Measurements from ENCODE around the gene CHGA. TPM values are rescaled to one million over a fixed set of nuclear protein-coding genes. Genes with fewer than 3 reads are reported as not detected.

Gene CHGA
- total and polyA plus RNA-seq, 7 donors = 0.04 to 0.87 (median 0.15) TPM; not detected in 3

DNA sequence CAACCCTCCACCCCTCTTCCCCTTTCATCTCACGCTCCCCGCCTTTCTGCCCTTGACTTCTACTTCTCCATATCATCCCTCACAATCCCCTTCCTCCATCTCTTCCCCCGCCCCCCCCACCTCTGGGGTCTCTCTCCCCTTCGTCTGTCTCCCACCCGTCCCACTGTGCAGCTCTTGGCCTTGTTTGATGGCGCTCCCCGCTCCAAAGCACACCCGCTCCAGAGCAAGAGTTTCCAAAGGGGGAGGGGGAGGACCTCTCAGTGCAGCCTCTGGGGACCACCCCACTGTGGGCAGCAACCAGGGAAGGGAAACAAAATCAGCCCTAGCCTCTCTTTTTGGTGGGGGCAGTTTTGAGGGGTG lies 774 bp downstream of the CHGA start:
- DNase-seq (no peak), ATAC-seq (no peak)
- intact Hi-C loops (cut with DNase I) = no loop called here
- TF ChIP-seq, protein P1, sequence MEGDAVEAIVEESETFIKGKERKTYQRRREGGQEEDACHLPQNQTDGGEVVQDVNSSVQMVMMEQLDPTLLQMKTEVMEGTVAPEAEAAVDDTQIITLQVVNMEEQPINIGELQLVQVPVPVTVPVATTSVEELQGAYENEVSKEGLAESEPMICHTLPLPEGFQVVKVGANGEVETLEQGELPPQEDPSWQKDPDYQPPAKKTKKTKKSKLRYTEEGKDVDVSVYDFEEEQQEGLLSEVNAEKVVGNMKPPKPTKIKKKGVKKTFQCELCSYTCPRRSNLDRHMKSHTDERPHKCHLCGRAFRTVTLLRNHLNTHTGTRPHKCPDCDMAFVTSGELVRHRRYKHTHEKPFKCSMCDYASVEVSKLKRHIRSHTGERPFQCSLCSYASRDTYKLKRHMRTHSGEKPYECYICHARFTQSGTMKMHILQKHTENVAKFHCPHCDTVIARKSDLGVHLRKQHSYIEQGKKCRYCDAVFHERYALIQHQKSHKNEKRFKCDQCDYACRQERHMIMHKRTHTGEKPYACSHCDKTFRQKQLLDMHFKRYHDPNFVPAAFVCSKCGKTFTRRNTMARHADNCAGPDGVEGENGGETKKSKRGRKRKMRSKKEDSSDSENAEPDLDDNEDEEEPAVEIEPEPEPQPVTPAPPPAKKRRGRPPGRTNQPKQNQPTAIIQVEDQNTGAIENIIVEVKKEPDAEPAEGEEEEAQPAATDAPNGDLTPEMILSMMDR (IDR thresholded peaks at IDR 0.05) = no peak
- H3K9me3 ChIP-seq = no peaks in the 10 kb centered on the region
- H3K4me3 ChIP-seq = no peak overlapping the region
- H3K4me1 ChIP-seq = no peaks in the 10 kb centered on the region
- 41 to 46% (median 45%) methylated on average over 7 to 8 of the region's 8 CpGs for WGBS, 3 donors
- peaks cover 0 to 13% (median 6%) of the 10 kb centered on the region in 3 donors for H3K27me3 ChIP-seq (ENCODE audit: insufficient read depth in 3 of 3, low read length in 2 of 3)
- no peaks in the 10 kb centered on the region for H3K36me3 ChIP-seq (ENCODE audit: insufficient read depth in 1 of 2, low read depth in 1 of 2)
- H3K27ac ChIP-seq = no peak overlapping the region

DNA sequence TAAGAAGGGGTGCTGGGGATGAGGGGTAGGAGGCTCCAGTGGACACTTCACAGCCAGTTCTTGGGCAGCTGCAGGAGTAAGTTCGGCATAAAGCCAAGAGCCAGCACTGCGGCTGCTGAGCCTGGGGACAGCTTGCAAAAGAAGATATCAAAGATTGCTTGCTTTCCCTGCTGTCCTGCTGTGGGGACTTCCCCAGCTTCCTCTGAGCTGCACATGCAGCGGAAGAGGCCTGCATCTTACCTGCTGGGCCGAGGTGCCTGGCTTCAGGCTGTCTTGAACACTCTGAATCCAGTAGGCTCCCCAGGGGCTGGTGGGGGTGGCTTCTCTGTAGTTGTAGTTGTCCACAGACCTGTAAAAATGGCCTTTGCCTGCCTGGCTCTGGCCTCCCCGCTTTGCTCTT lies 1.3 kb downstream of the CHGA start:
- TF ChIP-seq, protein P1 (IDR thresholded peaks at IDR 0.05) = no peak

DNA sequence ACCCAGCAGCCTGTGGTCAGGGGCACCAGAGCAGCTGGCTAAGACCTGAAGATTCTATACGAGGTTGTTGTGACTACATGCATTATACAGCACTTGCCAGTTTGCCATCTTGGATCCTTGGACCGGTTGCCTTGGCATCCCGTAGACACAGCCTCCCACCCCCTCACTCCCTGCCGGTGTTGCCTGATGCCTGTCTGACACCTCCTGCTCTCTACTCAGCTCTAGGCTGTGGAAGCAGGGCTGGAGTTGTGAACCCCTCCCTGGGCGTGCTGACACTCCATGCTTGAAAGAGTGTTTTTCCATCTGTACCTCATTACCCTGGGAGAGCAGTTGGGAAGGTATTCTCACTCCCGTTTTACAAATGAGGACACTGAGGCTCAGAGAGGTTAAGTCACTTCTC lies 2.5 kb downstream of the CHGA start:
- no peak for ATAC-seq
- TF ChIP-seq, protein P1 (IDR thresholded peaks at IDR 0.05) = no peak
- H3K36me3 ChIP-seq (ENCODE audit: insufficient read depth in 1 of 2, low read depth in 1 of 2) = no peaks in the 10 kb centered on the region
- no peak overlapping the region for H3K27ac ChIP-seq
- H3K4me3 ChIP-seq = no peak overlapping the region
- H3K9me3 ChIP-seq = no peaks in the 10 kb centered on the region
- no peaks in the 10 kb centered on the region for H3K4me1 ChIP-seq
- WGBS, 3 donors = 66 to 73% (median 71%) methylated on average over 6 of the region's 6 CpGs
- H3K27me3 ChIP-seq (ENCODE audit: insufficient read depth in 3 of 3, low read length in 2 of 3) = peaks cover 0 to 13% (median 6%) of the 10 kb centered on the region in 3 donors
- no peak for DNase-seq
- intact Hi-C loops (cut with DNase I) = no loop called here

More for the DNA sequence above, 1.3 kb downstream of the CHGA start:
- ATAC-seq = no peak
- intact Hi-C loops (cut with DNase I) = no loop called here
- 40 to 50% (median 44%) methylated on average over 5 of the region's 5 CpGs for WGBS, 3 donors
- H3K27me3 ChIP-seq (ENCODE audit: insufficient read depth in 3 of 3, low read length in 2 of 3) = peaks cover 0 to 13% (median 6%) of the 10 kb centered on the region in 3 donors
- H3K36me3 ChIP-seq (ENCODE audit: insufficient read depth in 1 of 2, low read depth in 1 of 2) = no peaks in the 10 kb centered on the region
- H3K9me3 ChIP-seq = no peaks in the 10 kb centered on the region
- DNase-seq = no peak
- no peak overlapping the region for H3K4me3 ChIP-seq
- H3K27ac ChIP-seq = no peak overlapping the region
- H3K4me1 ChIP-seq = no peaks in the 10 kb centered on the region

DNA sequence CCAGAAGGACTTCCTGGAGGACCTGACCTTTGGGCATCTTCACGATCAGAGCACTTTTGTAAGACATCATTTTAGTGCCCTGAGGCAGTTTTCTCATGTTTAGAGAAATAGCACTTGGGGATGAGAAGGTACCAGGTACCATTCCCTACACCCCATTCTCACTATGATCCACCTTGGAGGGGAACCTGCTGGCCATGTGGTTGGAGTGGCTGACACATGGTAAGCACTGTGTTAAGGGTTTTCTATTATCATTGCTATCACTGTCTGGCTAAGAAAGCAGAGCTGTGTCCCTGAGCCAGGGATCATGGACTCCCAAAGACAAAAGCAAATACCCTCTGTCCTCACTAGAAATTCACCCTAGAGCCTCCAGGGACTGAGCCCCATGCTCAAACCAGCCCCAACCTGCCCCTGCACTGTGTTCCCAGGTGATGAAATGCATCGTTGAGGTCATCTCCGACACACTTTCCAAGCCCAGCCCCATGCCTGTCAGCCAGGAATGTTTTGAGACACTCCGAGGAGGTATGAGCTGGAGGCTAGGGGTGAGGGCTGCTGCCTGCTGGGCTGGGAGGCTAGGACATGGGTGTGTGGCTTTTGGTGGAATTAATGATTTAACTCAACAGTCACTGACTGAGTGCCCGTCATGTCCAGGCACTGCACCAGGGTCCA lies 3.4 kb downstream of the CHGA start:
- ATAC-seq (no peak), DNase-seq (no peak)
- intact Hi-C loops (cut with DNase I) = no loop called here
- no peaks in the 10 kb centered on the region for H3K4me1 ChIP-seq
- H3K36me3 ChIP-seq (ENCODE audit: insufficient read depth in 1 of 2, low read depth in 1 of 2) = no peaks in the 10 kb centered on the region
- peaks cover 0 to 13% (median 6%) of the 10 kb centered on the region in 3 donors for H3K27me3 ChIP-seq (ENCODE audit: insufficient read depth in 3 of 3, low read length in 2 of 3)
- 72 to 83% (median 73%) methylated on average over 5 of the region's 5 CpGs for WGBS, 3 donors
- TF ChIP-seq, protein P1 (IDR thresholded peaks at IDR 0.05) = no peak
- H3K9me3 ChIP-seq = no peaks in the 10 kb centered on the region
- H3K27ac ChIP-seq = no peak overlapping the region
- no peak overlapping the region for H3K4me3 ChIP-seq

DNA sequence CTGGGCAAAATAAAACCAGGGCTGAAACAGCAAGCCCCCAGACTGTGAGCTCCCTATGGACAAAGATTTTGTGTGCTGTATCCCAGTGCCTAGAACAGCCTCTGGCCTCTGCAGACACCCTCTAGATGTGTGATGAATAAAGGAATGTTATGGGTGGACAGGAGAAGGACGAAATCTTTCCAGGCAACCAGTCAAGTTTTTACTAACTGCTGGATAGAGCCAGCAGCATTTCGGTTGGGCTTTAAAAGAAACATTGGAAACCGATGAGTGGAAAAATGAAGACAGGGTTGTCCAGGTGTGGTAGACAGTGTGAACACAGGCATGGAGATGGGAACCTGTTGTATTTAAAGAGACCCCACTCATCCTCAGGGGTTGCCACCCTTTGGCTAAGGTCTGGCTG lies 4.0 kb downstream of the CHGA start:
- ATAC-seq = no peak
- Histone ChIP-seq H3K4me1 (no peaks in the 10 kb centered on the region), H3K27ac (no peak overlapping the region), H3K36me3 (ENCODE audit: insufficient read depth in 1 of 2, low read depth in 1 of 2) (no peaks in the 10 kb centered on the region), H3K4me3 (no peak overlapping the region), H3K27me3 (ENCODE audit: insufficient read depth in 3 of 3, low read length in 2 of 3) (peaks cover 0 to 13% (median 6%) of the 10 kb centered on the region in 3 donors), H3K9me3 (no peaks in the 10 kb centered on the region)
- no peak for DNase-seq
- TF ChIP-seq, protein P1 (IDR thresholded peaks at IDR 0.05) = no peak
- WGBS, 3 donors = 35 to 50% (median 48%) methylated on average over 3 of the region's 3 CpGs
- intact Hi-C loops (cut with DNase I) = no loop called here
